Ramos (cell line): ENCODE results near the gene PLSCR4.
"Not testable (repeated sequence)": the region's sequence is repeated elsewhere in the genome, so short reads cannot be mapped to it uniquely, and the experiment has no call there.

ENCODE experiments used
- in situ Hi-C: fragments of 300-500 bp; cut with MboI; formaldehyde crosslinking; loops from one replicate; pipeline ENCODE4 v1.14.3; 2022; ENCODE audit warnings: low sequenced_read_pairs; ENCODE audit not compliant: unreplicated experiment

PLSCR4 gene

DNA sequence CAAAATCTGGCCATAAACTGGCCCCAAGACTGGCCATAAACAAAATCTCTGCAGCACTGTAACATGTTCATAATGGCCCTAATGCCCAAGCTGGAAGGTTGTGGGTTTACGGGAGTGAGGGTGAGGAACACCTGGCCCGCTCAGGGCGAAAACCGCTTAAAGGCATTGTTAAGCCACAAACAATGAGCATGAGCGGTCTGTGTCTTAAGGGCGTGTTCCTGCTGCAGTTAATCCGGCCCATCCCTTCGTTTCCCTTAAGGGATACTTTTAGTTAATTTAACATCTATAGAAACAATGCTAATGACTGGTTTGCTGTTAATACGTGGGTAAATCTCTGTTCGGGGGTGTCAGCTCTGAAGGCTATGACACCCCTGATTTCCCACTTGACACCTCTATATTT lies 1.5 kb upstream of the PLSCR4 start:
- in situ Hi-C loops, result not testable (repeated sequence)

DNA sequence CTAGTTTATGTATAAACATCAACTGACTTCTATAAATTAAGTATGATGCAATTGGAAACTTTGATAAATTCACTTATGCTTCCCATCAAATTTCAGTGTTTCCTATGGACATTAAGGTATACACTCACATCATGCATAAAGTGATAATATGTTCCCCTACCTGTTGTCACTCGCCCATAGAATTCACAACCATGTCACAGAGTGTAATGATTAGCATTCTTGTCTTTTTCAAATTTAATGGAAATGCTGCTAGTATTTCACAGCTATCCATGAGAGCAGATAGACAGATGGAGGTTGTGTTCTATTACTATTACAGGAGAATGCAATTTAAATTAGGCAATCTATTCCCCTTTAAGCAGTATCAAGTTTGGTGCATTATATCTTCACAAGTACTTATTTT lies 984 bp downstream of the PLSCR4 start:
- in situ Hi-C loops, result no loop called here

DNA sequence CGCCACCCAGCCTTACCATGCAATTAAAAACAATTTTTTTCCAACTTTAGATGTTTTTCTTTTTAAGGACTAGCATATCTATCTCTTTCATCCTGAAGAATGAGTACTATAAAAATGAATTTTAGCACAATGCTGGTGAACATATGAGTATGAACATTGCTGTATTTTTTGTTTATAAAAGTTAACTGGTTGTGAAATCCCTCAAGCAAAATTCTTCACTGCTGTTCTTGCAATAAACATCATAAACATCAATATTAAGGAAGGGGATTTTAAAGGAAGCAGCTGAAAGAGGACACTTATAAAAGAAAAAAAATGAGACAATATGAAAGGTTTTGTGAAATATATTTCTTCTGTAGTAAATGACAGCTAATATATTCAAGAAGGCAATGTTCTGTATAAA lies 3.0 kb downstream of the PLSCR4 start:
- in situ Hi-C loops, result no loop called here

DNA sequence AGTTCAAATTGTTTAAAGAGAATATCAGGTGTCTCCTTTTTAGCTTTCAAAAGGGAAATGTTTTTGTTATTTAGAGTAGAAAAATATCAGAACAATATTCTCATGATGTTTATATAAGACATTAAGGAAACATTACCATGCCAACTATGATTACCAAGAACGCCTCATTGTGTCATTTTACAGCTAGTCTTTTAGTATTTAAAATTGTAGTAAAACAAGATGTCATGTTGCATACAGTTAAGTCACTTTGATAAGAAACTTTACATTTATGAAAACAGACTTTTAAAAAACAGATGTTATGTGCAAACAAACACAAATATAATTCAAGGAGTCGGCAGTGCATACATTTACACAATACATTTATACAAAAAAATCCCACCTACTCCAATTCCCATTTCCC lies 4.4 kb downstream of the PLSCR4 start:
- in situ Hi-C loops, result no loop called here

DNA sequence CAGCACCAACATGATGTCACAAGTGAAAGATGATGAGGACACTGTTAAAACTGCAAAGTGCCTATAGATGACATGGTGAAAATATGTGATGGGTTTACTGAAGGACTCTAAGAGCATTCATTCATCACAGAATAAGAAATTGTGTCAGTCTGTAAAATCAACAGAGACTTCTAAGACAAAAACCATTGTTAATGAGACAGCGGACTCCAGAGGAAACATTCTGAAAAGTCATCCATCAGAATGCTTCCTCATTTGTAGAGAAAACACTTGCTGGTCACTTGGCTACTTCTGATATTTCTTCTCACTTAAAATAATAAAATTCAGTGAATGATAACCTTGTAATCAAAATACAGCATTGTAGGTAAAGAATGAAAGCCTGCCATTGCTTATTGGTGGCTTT lies 7.3 kb downstream of the PLSCR4 start:
- in situ Hi-C loops, result no loop called here

DNA sequence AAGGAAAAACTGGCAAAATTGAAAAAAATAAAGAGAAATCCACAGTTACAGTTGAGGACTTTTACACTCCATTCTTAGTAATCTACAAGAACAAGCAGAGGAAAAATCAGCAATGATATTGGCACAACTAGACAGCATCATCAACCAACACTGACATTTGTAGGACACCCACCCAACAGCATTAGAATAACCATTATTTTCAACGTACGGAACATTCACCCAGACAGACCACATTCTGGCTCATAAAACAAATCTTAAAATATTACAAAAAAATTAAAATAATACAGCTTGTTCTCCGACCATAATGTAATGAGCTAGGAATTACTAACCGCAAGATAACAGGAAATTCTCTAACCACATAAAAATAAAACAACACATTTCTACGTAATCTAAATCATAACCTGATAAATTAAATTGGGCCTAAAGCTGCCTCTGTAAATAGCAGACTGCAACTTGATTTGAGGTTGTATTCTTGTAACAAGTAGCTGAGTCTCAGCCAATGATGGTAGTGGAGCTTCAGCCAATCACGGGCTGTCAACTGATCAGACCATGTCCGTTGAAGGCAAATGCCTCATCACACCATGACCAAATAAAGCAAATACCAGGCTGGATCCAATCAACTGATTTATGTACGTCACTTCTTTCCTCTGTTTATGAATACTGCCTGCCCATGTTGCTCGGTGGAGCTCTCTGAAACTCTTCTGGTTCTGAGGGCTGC lies 9.2 kb downstream of the PLSCR4 start:
- in situ Hi-C loops, result no loop called here

DNA sequence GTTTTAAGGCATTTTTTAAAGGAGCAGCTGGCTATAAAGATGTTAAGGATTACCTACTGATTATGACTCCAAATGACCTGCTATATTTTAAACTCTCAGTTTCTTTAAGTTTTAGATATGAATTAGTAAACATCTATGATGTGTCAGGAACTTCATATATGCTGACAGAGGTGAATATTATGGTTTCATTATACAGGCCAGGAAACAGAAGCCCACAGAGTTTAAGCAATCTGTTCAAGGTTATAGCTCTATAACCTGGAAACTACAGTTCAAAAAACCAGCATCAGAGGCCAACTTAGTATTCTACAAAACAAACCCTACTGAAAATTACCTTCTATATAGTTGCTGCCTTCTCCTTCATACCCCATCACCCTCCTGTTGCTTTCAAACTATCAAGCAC lies 17.4 kb downstream of the PLSCR4 start:
- in situ Hi-C loops, result no loop called here

DNA sequence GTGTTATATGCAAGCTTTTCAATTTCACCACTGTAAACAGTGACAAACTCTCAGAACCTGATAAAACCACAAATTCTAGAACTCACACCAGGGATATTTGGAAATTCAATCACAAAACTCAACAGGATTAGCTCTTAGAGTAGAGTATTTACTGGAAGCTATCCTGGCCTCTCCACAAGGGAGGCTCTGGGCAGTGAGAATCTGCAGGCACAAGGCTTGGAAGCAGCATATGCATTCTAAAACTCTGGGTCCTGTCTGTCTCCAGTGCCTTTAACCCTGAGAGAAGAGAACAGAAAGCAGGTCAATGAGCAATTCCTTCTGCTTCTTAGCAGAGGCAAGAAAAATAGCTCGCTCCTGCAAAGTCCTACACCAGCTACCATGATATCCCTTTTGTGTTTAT lies 23.4 kb downstream of the PLSCR4 start:
- in situ Hi-C loops, result no loop called here

DNA sequence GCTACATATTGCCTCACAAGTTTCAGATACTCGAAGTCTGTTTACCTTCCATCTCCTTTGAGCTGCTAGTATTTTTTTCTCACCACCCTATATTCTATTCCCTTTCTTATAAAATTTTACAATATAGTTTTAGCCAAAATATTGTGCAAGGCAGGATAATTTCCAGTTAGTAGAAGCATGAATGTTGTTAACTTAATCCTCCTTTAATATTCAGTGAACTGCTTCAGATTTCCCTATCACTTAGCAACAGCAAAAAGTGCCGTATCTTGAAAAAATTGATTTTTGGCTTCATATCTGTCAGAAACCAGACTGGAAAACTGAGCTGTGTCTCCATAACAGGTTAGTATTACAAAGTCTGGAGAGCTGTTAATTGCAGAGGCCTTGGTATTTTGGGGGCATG lies 24.0 kb downstream of the PLSCR4 start:
- in situ Hi-C loops, result no loop called here

DNA sequence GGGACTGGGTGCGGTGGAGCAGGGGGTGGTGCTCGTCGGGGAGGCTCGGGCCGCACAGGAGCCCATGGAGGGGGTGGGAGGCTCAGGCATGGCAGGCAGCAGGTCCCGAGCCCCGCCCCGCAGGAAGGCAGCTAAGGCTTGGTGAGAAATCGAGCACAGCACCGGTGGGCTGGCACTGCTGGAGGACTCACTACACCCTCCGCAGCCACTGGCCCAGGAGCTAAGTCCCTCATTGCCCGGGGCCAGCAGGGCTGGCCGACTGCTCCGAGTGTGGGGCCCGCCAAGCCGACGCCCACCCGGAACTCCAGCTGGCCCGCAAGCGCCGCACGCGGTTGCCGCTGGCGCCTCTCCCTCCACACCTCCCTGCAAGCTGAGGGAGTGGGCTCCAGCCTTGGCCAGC lies 25.4 kb downstream of the PLSCR4 start:
- in situ Hi-C loops, result not testable (repeated sequence)

DNA sequence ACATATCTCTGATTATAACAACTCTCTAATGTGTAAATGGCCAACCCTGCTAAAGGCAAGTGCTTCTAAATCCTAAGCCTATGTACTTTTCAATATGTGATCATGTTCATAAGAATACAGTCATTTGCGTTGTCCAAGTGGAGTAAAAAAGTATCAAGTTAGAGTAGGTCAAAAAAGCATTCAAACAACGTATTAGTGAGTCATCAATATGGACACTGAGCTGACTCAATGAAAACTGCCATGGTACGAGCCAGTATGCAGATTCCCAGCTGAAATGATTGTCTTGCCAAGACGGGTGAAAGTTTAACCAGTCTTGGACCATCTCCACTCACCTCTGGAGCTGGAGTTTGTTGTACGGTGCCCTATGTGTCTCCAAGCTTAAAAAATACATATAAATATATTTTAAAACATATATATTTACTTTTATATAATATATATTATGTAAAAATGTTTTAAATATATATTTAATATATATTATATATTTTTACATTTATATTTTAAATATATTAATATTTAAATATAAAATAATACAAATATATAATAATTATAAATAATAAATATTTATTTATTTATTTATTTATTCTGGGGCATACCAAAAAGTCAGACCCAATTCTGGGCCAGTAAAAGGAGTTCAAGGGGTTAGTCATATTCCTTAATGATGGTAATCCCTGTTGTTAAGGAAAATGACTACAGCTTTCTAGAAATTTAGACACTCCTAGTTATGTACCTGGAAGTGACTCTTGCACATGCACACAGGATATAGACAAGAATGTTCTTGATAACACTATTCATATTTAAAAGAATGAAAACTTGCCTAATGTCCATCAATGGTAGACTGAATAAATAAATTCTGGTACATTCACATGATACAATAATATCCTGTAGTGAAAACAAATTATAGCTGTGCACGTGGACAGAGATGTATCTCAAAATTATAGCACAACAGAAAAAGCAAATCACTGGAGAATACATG lies 27.2 kb downstream of the PLSCR4 start:
- in situ Hi-C loops, result loop anchor here (25.0 kb wide), 1 partner anchor 364 kb away; no protein-coding TSS in a partner anchor

DNA sequence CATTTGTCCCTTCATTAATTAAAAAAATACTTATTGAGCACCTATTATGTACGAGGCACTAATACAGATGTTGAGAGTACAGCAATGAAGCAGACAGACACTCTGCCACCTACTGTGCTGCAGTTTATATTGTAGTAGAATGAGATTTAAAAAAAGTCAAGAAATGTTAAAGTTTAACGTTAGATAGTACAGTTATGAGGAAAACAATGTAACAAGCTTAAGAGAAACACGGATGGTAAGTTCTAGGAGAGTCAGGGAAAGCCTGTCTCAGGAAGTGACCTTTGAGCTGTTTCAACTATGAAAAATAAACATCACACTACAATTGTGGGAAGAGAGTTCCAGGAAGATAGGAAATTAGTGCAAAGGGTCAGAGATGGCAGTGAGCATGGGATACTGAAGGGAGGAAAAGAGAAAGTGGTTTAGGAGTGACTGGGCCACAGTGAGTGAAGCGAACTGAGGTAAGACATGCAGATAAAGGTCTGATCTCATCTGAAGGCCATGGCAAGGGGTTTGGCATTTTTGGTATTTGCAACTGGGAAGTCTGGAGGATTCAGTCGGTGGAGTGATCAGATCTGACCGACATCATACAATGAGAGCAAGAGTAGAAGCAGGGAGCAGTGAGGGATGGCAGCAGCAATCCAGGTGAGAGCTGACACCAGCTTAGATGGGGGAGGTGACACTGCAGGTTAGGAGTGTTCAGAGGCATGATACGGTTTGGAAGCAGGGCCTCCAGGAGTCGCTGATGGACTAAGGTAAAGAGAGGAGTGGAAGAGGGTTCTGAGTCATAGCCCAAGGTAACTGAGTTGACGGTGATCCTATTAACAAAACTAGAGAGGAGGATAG lies 28.5 kb downstream of the PLSCR4 start:
- in situ Hi-C loops, result loop anchor here (25.0 kb wide), 1 partner anchor 365 kb away; no protein-coding TSS in a partner anchor

DNA sequence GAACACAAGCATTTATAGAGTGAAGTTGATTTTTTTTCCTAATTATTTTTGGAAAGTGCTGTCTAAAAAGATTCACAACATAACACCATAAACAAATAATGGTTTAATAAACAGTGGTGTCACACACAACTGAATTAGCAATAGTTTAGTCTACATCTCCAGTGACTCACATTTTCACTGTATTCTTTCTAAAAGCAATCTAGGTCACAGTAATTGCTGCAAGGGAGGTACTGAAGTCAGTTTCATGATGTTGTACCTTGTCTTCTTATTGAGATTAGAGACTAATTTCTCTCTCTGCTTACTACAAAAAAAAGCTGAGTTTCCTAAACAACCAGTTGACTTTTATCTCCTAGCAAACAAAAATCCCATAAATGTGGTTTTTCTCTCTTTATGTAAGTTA lies 29.6 kb downstream of the PLSCR4 start:
- in situ Hi-C loops, result loop anchor here (25.0 kb wide), 1 partner anchor 366 kb away; no protein-coding TSS in a partner anchor

DNA sequence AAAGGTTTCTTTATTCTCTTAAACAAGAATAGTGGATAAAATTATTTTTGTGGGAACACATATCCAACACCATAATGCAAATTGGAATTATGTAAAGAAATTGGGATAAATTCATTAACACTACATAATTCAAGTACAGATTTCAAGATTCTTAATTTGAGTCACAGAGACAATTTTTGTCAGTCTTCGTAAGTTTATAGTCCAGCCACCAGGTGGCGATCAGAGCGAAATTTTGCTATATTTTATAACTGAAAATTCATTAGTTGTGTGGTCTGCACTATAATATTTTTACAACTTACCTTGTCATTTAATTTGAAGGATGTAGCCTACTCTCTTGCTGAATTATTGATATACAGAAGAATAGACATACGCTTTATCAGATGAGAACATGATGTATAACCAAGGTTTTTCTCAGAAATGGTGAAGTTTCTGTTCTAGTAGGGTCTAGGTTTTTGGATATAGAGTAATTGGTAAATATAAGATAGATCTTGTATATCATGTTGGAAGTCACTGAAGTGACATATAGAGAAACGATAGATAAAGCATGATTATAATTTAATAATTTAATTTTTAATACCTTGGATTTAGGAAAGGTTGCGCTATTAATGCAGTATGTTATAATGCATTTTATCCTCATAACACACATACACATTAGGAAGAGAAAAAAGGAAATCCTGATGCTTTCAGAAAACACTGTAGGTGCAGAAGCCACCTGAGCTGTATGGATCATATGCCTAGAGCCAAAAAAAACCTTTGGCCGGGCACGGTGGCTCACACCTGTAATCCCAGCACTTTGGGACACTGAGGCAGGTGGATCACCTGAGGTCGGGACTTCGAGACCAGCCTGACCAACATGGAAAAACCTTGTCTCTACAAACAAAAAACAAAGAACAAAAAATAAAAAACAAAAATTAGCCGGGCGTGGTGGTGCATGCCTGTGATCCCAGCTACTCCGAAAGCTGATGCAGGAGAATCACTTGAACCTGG lies 31.7 kb downstream of the PLSCR4 start:
- in situ Hi-C loops, result loop anchor here (25.0 kb wide), 1 partner anchor 368 kb away; no protein-coding TSS in a partner anchor

DNA sequence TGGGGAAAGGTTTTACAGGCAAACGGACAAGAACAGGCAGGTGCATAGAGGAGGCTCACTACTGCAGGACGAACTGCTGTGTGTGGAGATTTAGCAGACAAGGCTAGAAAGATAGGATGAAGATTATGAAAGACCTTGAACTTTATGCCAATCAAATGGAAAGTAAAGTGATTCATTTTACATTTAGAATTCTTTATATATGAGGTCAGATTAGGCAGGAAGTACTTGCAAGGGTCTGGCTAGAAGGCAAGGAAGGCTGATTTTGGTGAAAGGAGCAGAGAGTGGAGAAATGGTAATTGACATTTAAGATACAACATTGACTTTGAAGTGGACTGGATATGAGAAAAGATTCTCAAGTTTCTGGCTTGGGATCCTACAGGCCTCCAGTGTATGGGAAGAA lies 33.6 kb downstream of the PLSCR4 start:
- in situ Hi-C loops, result loop anchor here (25.0 kb wide), 1 partner anchor 370 kb away; no protein-coding TSS in a partner anchor

DNA sequence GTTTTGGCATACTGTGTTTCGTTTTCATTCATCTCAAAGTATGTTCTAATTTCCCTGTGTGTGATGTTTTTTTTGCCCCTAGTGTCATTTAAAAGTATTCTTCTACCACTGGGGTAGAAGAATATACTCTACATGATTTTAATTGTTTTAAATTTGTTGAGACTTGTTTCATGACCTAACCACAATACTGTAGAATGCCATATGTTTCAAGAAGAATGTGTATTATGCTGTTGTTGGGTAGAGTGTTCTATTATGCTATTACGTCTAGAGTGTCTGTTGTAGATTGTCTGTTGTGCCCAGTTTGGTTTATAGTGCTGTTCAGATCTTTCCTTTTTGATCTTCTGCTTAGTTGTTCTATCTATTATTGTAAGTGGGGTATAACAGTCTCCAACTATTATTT lies 36.4 kb downstream of the PLSCR4 start:
- in situ Hi-C loops, result loop anchor here (25.0 kb wide), 1 partner anchor 373 kb away; no protein-coding TSS in a partner anchor

DNA sequence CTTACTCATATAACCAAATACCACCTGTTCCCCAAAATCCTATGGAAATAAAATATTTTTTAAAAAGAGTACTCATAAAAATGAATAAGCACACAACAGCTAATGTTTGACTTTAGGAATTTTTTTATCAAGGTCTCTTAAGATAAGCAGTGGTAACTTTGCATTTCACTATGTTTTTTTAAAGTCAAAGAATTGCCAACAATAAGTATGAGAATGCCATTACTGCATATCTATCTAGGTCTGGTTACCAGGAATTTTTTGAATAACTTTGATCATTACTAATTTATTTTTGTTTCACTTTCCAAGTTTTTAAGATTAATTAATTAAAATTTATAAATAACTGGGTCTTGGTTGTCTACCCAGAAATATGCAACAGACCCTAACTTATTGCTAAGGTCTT lies 41.5 kb downstream of the PLSCR4 start:
- in situ Hi-C loops, result loop anchor here (25.0 kb wide), 1 partner anchor 378 kb away; no protein-coding TSS in a partner anchor

DNA sequence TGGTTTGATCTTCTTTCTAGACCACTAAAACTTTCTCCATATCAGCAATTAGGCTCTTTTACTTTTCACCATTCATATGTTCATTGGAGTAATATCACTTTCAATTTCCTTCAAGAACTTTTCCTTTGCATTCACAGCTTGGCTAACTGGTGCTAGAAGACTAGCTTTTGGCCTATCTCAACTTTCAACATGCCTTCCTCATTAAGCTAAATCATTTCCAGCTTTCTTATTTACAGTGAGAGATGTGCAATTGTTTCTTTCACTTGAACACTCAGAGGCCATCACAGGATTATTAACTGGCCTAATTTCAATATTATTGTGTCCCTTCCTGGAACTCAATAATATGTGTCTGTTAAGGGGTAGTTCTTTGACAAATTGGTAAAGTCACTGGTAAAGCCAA lies 47.1 kb downstream of the PLSCR4 start:
- in situ Hi-C loops, result loop anchor here (25.0 kb wide), 1 partner anchor 384 kb away; no protein-coding TSS in a partner anchor
